Ishikawa (cell line): Measurements from ENCODE around the gene OGFOD1.

Experiments
- CEBPB ChIP-seq: IDR thresholded peaks from 2 replicates; pipeline ENCODE4 v1.6.1; 2012
- CREB1 ChIP-seq: IDR thresholded peaks from 2 replicates; pipeline ENCODE4 v1.6.1; 2012; ENCODE audit warnings: low read depth
- EGR1 ChIP-seq: IDR thresholded peaks from 2 replicates; pipeline ENCODE4 v1.6.1; 2012
- EP300 ChIP-seq: IDR thresholded peaks from 2 replicates; pipeline ENCODE4 v1.6.1; 2012; ENCODE audit warnings: borderline replicate concordance
- FOXM1 ChIP-seq: IDR thresholded peaks from 2 replicates; pipeline ENCODE4 v1.6.1; 2012; ENCODE audit warnings: low read depth, borderline replicate concordance
- NFIC ChIP-seq: IDR thresholded peaks from 2 replicates; pipeline ENCODE4 v1.6.1; 2012
- RAD21 ChIP-seq: IDR thresholded peaks from 2 replicates; pipeline ENCODE4 v1.6.1; 2012; ENCODE audit warnings: low read depth
- TAF1 ChIP-seq: IDR thresholded peaks from 2 replicates; pipeline ENCODE4 v1.6.1; 2012; ENCODE audit warnings: low read depth, mild to moderate bottlenecking
- TCF12 ChIP-seq: IDR thresholded peaks from 2 replicates; pipeline ENCODE4 v1.6.1; 2012; ENCODE audit warnings: low read depth
- TEAD4 ChIP-seq: IDR thresholded peaks from 2 replicates; pipeline ENCODE4 v1.6.1; 2012
- YY1 ChIP-seq: IDR thresholded peaks from 2 replicates; pipeline ENCODE4 v1.6.1; 2012; ENCODE audit warnings: low read depth
- ZBTB7A ChIP-seq: IDR thresholded peaks from 2 replicates; pipeline ENCODE4 v1.6.1; 2012; ENCODE audit warnings: low read depth
- TF ChIP-seq, protein P1 (sequence below): IDR thresholded peaks from 2 replicates; pipeline ENCODE4 v1.6.1; 2012
- TF ChIP-seq, protein P2 (sequence below): IDR thresholded peaks from 2 replicates; pipeline ENCODE4 v1.6.1; 2012
- TF ChIP-seq, protein P3 (sequence below): IDR thresholded peaks from 2 replicates; pipeline ENCODE4 v1.6.1; 2012; ENCODE audit warnings: low read depth, mild to moderate bottlenecking

OGFOD1 gene

DNA sequence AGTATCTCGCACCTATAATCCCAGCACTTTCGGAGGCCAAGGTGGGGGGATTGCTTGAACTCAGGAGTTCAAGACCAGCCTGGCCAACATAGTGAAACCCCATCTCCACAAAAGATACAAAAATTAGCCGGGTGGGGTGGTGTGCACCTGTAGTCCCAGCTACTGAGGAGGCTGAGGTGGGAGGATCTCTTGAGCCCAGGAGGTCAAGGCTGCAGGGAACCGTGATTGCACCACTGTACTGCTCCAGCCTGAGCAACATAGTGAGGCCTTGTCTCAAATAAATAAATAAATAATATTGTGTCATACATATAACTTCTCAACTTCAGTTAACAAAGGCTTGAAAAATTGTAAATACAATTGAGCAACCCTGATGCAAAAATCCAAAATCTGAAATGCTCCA lies 34.2 kb upstream of the OGFOD1 start:
- TF ChIP-seq, protein P1, sequence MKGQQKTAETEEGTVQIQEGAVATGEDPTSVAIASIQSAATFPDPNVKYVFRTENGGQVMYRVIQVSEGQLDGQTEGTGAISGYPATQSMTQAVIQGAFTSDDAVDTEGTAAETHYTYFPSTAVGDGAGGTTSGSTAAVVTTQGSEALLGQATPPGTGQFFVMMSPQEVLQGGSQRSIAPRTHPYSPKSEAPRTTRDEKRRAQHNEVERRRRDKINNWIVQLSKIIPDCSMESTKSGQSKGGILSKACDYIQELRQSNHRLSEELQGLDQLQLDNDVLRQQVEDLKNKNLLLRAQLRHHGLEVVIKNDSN = no peak
- no peak for TF ChIP-seq EP300
- TF ChIP-seq TCF12 = no peak
- TF ChIP-seq, protein P2, sequence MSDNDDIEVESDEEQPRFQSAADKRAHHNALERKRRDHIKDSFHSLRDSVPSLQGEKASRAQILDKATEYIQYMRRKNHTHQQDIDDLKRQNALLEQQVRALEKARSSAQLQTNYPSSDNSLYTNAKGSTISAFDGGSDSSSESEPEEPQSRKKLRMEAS = no peak
- TF ChIP-seq EGR1 = no peak
- TF ChIP-seq ZBTB7A = no peak
- TF ChIP-seq RAD21 = no peak
- no peak for TF ChIP-seq NFIC
- no peak for TF ChIP-seq TAF1
- no peak for TF ChIP-seq TEAD4
- TF ChIP-seq, protein P3, sequence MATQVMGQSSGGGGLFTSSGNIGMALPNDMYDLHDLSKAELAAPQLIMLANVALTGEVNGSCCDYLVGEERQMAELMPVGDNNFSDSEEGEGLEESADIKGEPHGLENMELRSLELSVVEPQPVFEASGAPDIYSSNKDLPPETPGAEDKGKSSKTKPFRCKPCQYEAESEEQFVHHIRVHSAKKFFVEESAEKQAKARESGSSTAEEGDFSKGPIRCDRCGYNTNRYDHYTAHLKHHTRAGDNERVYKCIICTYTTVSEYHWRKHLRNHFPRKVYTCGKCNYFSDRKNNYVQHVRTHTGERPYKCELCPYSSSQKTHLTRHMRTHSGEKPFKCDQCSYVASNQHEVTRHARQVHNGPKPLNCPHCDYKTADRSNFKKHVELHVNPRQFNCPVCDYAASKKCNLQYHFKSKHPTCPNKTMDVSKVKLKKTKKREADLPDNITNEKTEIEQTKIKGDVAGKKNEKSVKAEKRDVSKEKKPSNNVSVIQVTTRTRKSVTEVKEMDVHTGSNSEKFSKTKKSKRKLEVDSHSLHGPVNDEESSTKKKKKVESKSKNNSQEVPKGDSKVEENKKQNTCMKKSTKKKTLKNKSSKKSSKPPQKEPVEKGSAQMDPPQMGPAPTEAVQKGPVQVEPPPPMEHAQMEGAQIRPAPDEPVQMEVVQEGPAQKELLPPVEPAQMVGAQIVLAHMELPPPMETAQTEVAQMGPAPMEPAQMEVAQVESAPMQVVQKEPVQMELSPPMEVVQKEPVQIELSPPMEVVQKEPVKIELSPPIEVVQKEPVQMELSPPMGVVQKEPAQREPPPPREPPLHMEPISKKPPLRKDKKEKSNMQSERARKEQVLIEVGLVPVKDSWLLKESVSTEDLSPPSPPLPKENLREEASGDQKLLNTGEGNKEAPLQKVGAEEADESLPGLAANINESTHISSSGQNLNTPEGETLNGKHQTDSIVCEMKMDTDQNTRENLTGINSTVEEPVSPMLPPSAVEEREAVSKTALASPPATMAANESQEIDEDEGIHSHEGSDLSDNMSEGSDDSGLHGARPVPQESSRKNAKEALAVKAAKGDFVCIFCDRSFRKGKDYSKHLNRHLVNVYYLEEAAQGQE = no peak
- no peak for TF ChIP-seq CREB1
- TF ChIP-seq FOXM1 = no peak
- no peak for TF ChIP-seq CEBPB
- TF ChIP-seq YY1 = no peak

DNA sequence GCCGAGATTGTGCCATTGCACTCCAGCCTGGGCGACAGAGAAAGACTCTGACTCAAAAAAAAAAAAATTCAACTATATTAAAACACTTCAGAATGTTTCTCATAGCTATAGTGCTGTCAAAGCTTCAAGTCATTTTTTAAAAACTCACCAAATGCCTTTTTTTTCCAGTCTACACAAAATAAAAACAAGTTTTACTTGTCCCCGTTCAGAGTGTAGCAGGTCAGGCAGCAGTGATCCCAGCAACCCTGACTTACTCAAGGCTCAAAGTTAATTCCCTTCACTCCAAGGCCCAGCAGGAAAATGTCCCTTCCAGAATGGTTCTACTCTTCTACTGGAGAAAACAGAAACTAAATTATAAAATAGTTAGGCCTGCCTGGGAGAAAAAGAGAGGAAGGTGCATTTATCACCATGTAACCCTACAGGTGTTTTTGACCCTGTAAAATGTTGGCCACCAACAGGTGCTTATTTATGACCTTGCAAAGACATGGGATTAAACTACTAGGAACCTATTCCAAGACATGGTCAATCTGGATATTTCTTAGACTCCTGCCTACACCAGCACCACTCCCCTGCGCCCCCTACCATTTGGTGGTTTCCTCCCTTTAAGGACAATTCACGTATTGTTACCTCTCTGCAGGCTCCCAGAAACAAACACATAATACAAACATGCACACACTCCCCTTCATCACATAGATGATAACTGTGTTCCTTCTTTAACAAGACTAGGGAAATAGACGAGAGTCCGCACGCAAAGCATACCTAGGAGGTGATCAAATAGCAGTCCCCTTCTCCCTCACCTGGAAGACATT lies 31.4 kb upstream of the OGFOD1 start:
- TF ChIP-seq EP300 (no peak), TEAD4 (no peak), YY1 (no peak), TAF1 (no peak), TCF12 (no peak), CREB1 (no peak), FOXM1 (no peak), EGR1 (no peak), CEBPB (no peak), RAD21 (no peak), ZBTB7A (no peak), NFIC (no peak)
- TF ChIP-seq, protein P2 = no peak
- TF ChIP-seq, protein P3 = no peak
- TF ChIP-seq, protein P1 = no peak

DNA sequence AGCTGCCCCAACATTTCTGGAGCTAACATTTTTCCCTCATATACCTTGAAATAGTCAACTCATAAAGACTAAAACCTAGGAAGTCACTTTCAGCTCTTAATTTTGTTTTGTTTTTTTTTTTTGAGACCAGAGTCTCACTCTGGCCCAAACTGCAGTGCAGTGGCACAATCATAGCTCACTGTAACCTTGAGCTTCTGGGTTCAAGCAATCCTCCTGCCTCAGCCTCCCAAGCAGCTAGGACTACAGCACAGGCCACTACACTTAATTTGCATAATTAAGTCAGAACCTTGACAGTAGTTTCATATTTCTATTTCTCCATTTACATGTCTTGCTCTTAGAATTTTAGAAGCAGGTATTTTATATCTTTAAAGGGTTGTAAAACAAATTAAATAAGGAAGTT lies 30.7 kb upstream of the OGFOD1 start:
- TF ChIP-seq RAD21 = no peak
- no peak for TF ChIP-seq FOXM1
- no peak for TF ChIP-seq NFIC
- TF ChIP-seq TAF1 = no peak
- TF ChIP-seq EP300 = no peak
- no peak for TF ChIP-seq TEAD4
- no peak for TF ChIP-seq CEBPB
- TF ChIP-seq, protein P3 = no peak
- TF ChIP-seq, protein P2 = no peak
- TF ChIP-seq, protein P1 = no peak
- no peak for TF ChIP-seq TCF12
- TF ChIP-seq EGR1 = no peak
- no peak for TF ChIP-seq ZBTB7A
- no peak for TF ChIP-seq CREB1
- TF ChIP-seq YY1 = no peak
